K562 (cell line): ENCODE results near the gene ZNF487. TPM values are rescaled to one million over a fixed set of nuclear protein-coding genes. Genes with fewer than 3 reads are reported as not detected.
A peak's percentile ranks its signal among the peaks of the same experiment; 100 is the strongest.

Experiments used
- HMGXB4 ChIP-seq: sonication (generic); formaldehyde crosslinking; IDR thresholded peaks from 2 replicates; pipeline ENCODE4 v1.8.1; 2023; ENCODE audit warnings: mild to moderate bottlenecking, missing genetic modification reagents
- NR2C2 ChIP-seq, 2 experiments: fragments of 200-800 bp in 1 of 2; sonication (Bioruptor generic) in 1 of 2; sonication (generic) in 1 of 2; formaldehyde crosslinking in 1 of 2; IDR thresholded peaks; 2 replicates each; pipeline versions ENCODE4 v1.6.1 to v1.8.0; 2016 to 2022; ENCODE audit warnings: mild to moderate bottlenecking in 1 of 2, missing compliant biosample characterization in 1 of 2, missing genetic modification characterization in 1 of 2, missing genetic modification reagents in 1 of 2
- PHB2 ChIP-seq: fragments of 450-650 bp; IDR thresholded peaks from 2 replicates; pipeline ENCODE4 v1.6.1; 2017; ENCODE audit warnings: low read depth
- ZBTB1 ChIP-seq: sonication (generic); formaldehyde crosslinking; IDR thresholded peaks from 2 replicates; pipeline ENCODE4 v1.8.1; 2023; ENCODE audit warnings: missing genetic modification reagents, low read depth, mild to moderate bottlenecking, borderline replicate concordance
- ZNF282 ChIP-seq: sonication (generic); formaldehyde crosslinking; IDR thresholded peaks from 2 replicates; pipeline ENCODE4 v1.8.1; 2023; ENCODE audit warnings: missing genetic modification reagents
- ZNF407 ChIP-seq: fragments of 450-650 bp; IDR thresholded peaks from 2 replicates; pipeline ENCODE4 v1.6.1; 2016; ENCODE audit warnings: low read depth
- ZNF512 ChIP-seq: IDR thresholded peaks from 2 replicates; pipeline ENCODE4 v1.6.1; 2016; ENCODE audit warnings: missing genetic modification characterization, missing compliant biosample characterization
- ZNF592 ChIP-seq: fragments of 450-650 bp; IDR thresholded peaks from 2 replicates; pipeline ENCODE4 v1.6.1; 2017; ENCODE audit warnings: antibody characterized with exemption, mild to moderate bottlenecking
- polyA plus RNA-seq, 8 experiments: library from polyadenylated mRNA; depleted of rRNA in 4 of 8; stranded (reverse) in 5 of 8; unstranded in 3 of 8; fragments of >200 nt; fragmentation: Nextera tagmentation in 2 of 8; fragmentation: Illumina TruSeq in 1 of 8; extraction: Ambion mirVana in 2 of 8; extraction: Trizol in 1 of 8; gene quantifications; 2 replicates each; pipeline versions ENCODE4 v1.2.1 to v1.2.3, GENCODE V29; 2011 to 2014; ENCODE audit warnings: inconsistent platforms in 1 of 8, missing spikeins in 1 of 8
- total RNA-seq, 7 experiments: library from RNA; depleted of rRNA in 6 of 7; stranded (reverse); fragments of >200 nt in 6 of 7; fragmentation: Illumina TruSeq in 2 of 7; extraction: Trizol in 2 of 7; gene quantifications; 2 replicates each; pipeline versions ENCODE4 v1.2.1 to v1.2.3, GENCODE V29; 2011 to 2021; ENCODE audit warnings: low replicate concordance in 1 of 7

ZNF487 gene
- total and polyA plus RNA-seq, 9 of the 15 experiments (the other 6 are each of a cell fraction or from before 2014, with no cell fraction given): 1.9 to 6.5 (median 4.2) TPM

GRCh38 chr10:43409385-43410109, 27.4 kb upstream of the ZNF487 start (continued):
- TF ChIP-seq ZNF407: no peak
- TF ChIP-seq PHB2: no peak
- TF ChIP-seq ZNF282 (CRISPR knock-in tag): no peak
- TF ChIP-seq NR2C2 (CRISPR knock-in tag; IDR thresholded peaks at IDR 0.05): no peak; the same call in 1 of the 2 replicates
- TF ChIP-seq NR2C2 (tag; IDR thresholded peaks at IDR 0.05): no peak
- 0 out of 2 replicates have a peak, but pooled peaks have one; percentile 31 for TF ChIP-seq HMGXB4 (CRISPR knock-in tag)
- TF ChIP-seq ZNF512 (tag): no peak
- no peak for TF ChIP-seq ZNF592
- no peak for TF ChIP-seq ZBTB1 (CRISPR knock-in tag)
